GM21381 (cell line): ENCODE measurements around the gene R3HDM4.
"Not testable (repeated sequence)": the region's sequence is repeated elsewhere in the genome, so short reads cannot be mapped to it uniquely, and the experiment has no call there.

Experiments
- ATAC-seq: cut with Tn5 transposase; IDR thresholded peaks from one replicate; pipeline ENCODE4 v1.9.1; 2021; ENCODE audit warnings: mild to moderate bottlenecking, moderate library complexity; ENCODE audit not compliant: unreplicated experiment

The R3HDM4 gene

GRCh38 chr19:861756-862580 is 51.1 kb downstream of the R3HDM4 start:
- no peak for ATAC-seq

- no peak for ATAC-seq
These were observed 51.8 kb downstream of the R3HDM4 start for GRCh38 chr19:861141-861755.

- ATAC-seq: no peak
These were observed 53.9 kb downstream of the R3HDM4 start, which contains the start of gene CFD for GRCh38 chr19:858868-859843. Gene CFD, plus strand, starts transcription at chr19:859664. Its CDS starts 26 bp downstream, at chr19:859690.

GRCh38 chr19:858284-858683 is 54.7 kb downstream of the R3HDM4 start:
- ATAC-seq: no peak

- ATAC-seq: no peak
These were observed 57.4 kb downstream of the R3HDM4 start for GRCh38 chr19:855566-856120.

- no peak for ATAC-seq
These were observed 57.9 kb downstream of the R3HDM4 start for GRCh38 chr19:855142-855541.

GRCh38 chr19:854549-854948 is 58.5 kb downstream of the R3HDM4 start:
- no peak for ATAC-seq

GRCh38 chr19:853614-854220 is 59.3 kb downstream of the R3HDM4 start:
- not testable (repeated sequence) for ATAC-seq

- no peak for ATAC-seq
These were observed 59.9 kb downstream of the R3HDM4 start for GRCh38 chr19:853014-853585.

GRCh38 chr19:852136-853013 is 60.6 kb downstream of the R3HDM4 start, which contains the start of gene ELANE:
Gene ELANE, plus strand, starts transcription at chr19:852303. Its CDS starts 26 bp downstream, at chr19:852329.
- ATAC-seq: no peak

GRCh38 chr19:850979-851335 is 62.1 kb downstream of the R3HDM4 start:
- no peak for ATAC-seq

- ATAC-seq: no peak
These were observed 62.6 kb downstream of the R3HDM4 start for GRCh38 chr19:850221-850978.

GRCh38 chr19:849195-849594 is 63.8 kb downstream of the R3HDM4 start:
- not testable (repeated sequence) for ATAC-seq

- no peak for ATAC-seq
These were observed 64.6 kb downstream of the R3HDM4 start for GRCh38 chr19:848386-848921.
